Endothelial cell of umbilical vein (primary cell): Measurements from ENCODE around the gene TIAM1. TPM values are rescaled to one million over a fixed set of nuclear protein-coding genes. Genes with fewer than 3 reads are reported as not detected.

ENCODE experiments used
- BruUV-seq: library from RNA; stranded (reverse); fragments of 400-500 nt; replicated peaks from 2 replicates; lab custom pipeline; 2021; lab: Mats Ljungman, UMichigan
- CTCF ChIA-PET: fragments of 300-600, 350-600 bp; sonication (Branson Sonifier 250); formaldehyde crosslinking; loops from one replicate; lab custom pipeline; 2021; ENCODE audit warnings: antibody characterized with exemption, inconsistent platforms; lab: Charles Lee
- POLR2A ChIA-PET: fragments of 300-600, 350-600 bp; sonication (Branson Sonifier 250); formaldehyde crosslinking; loops from one replicate; lab custom pipeline; 2021; ENCODE audit warnings: antibody characterized with exemption, inconsistent platforms; lab: Charles Lee
- DNase-seq: peaks from one replicate; pipeline ENCODE4 v3.0.0-alpha.2; 2011; ENCODE audit warnings: low read depth, low spot score
- FAIRE-seq: peaks from 2 replicates; lab custom pipeline; 2011; peaks lifted over from hg19 to GRCh38; lab: Jason Lieb, UNC
- H2AFZ ChIP-seq: 2 replicates; pipeline ENCODE4 v1.6.0; 2012; ENCODE audit warnings: low read depth, low read length, control low read depth, inconsistent platforms
- H3K27ac ChIP-seq: 2 replicates; pipeline ENCODE4 v1.5.1; 2011; ENCODE audit warnings: low read depth, mild to moderate bottlenecking, control low read depth, low read length, moderate library complexity; ENCODE audit not compliant: insufficient read depth
- H3K27me3 ChIP-seq, 2 experiments: 2 replicates each; pipeline versions ENCODE4 v1.6.0 to v1.6.1; 2011; ENCODE audit warnings: low read length in 2 of 2, mixed read lengths in 1 of 2; ENCODE audit not compliant: control insufficient read depth in 2 of 2, insufficient read depth in 2 of 2
- H3K36me3 ChIP-seq, 2 experiments: 2 replicates in 1 of 2; 3 replicates in 1 of 2; pipeline ENCODE4 v1.5.1; 2011; ENCODE audit warnings: low read length in 2 of 2, mild to moderate bottlenecking in 1 of 2, moderate library complexity in 1 of 2; ENCODE audit not compliant: control insufficient read depth in 2 of 2, insufficient read depth in 2 of 2; ENCODE audit errors: extremely low read depth in 1 of 2
- H3K4me1 ChIP-seq: 3 replicates; pipeline ENCODE4 v1.5.1; 2011; ENCODE audit warnings: mild to moderate bottlenecking, low read length; ENCODE audit not compliant: control insufficient read depth, insufficient read depth; ENCODE audit errors: extremely low read depth
- H3K4me2 ChIP-seq: 2 replicates; pipeline ENCODE4 v1.6.1; 2011; ENCODE audit warnings: low read length, control low read depth, mixed read lengths; ENCODE audit not compliant: insufficient read depth
- H3K4me3 ChIP-seq, 3 experiments: fragments of 200-600 bp in 1 of 3; sonication (generic), shearing (Covaris generic) in 1 of 3; replicated peaks in 1 of 3; 2 replicates each; pipeline ENCODE4 v1.5.1; 2011 to 2016; ENCODE audit warnings: control low read depth in 3 of 3, low read length in 3 of 3, mild to moderate bottlenecking in 2 of 3, inconsistent platforms in 1 of 3, low read depth in 1 of 3, moderate library complexity in 1 of 3; ENCODE audit not compliant: insufficient read depth in 1 of 3
- H3K79me2 ChIP-seq: 2 replicates; pipeline ENCODE4 v1.6.0; 2012; ENCODE audit warnings: low read length, inconsistent platforms; ENCODE audit not compliant: control insufficient read depth, insufficient read depth
- H3K9ac ChIP-seq: replicated peaks from 2 replicates; pipeline ENCODE3; 2011; ENCODE audit warnings: low read length, control low read depth; ENCODE audit not compliant: insufficient read depth; ENCODE audit errors: extremely low read depth
- H3K9me1 ChIP-seq: replicated peaks from 3 replicates; pipeline ENCODE4 v1.6.0; 2011; ENCODE audit warnings: mild to moderate bottlenecking, low read length; ENCODE audit not compliant: control insufficient read depth, insufficient read depth; ENCODE audit errors: extremely low read depth
- H3K9me3 ChIP-seq: replicated peaks from 2 replicates; pipeline ENCODE4 v1.5.1; 2012; ENCODE audit warnings: low read length, inconsistent platforms; ENCODE audit not compliant: control insufficient read depth, insufficient read depth
- H4K20me1 ChIP-seq: replicated peaks from 2 replicates; pipeline ENCODE3; 2011; ENCODE audit warnings: mild to moderate bottlenecking, low read length; ENCODE audit not compliant: control insufficient read depth, insufficient read depth; ENCODE audit errors: extremely low read depth
- CTCF ChIP-seq, 2 donors: IDR thresholded peaks; 1 replicate in 1 of 2; 2 replicates in 1 of 2; pipeline ENCODE4 v1.5.1; 2011; ENCODE audit warnings: low read length in 2 of 2, mild to moderate bottlenecking in 2 of 2, moderate library complexity in 2 of 2, control low read depth in 1 of 2, inconsistent platforms in 1 of 2, low read depth in 1 of 2; ENCODE audit not compliant: insufficient read depth in 1 of 2; ENCODE audit errors: extremely low read depth in 1 of 2
- EZH2 ChIP-seq: IDR thresholded peaks from 2 replicates; pipeline ENCODE4 v1.6.1; 2012; ENCODE audit warnings: borderline replicate concordance, low read depth, mild to moderate bottlenecking, moderate library complexity, low read length, inconsistent platforms; ENCODE audit not compliant: severe bottlenecking
- FOS ChIP-seq: IDR thresholded peaks from 2 replicates; pipeline ENCODE4 v1.6.1; 2011; ENCODE audit warnings: mild to moderate bottlenecking, low read length, moderate library complexity, borderline replicate concordance; ENCODE audit not compliant: insufficient read depth
- GATA2 ChIP-seq: IDR thresholded peaks from 2 replicates; pipeline ENCODE4 v1.7.0; 2011; ENCODE audit warnings: low read depth, mild to moderate bottlenecking, moderate library complexity, mixed read lengths, low read length; ENCODE audit not compliant: insufficient read length, insufficient read depth
- JUN ChIP-seq: IDR thresholded peaks from 2 replicates; pipeline ENCODE4 v1.6.1; 2011; ENCODE audit warnings: borderline replicate concordance, low read depth; ENCODE audit not compliant: insufficient read length, insufficient read depth
- MAX ChIP-seq: IDR thresholded peaks from 2 replicates; pipeline ENCODE4 v1.6.1; 2011; ENCODE audit not compliant: insufficient read depth, insufficient read length
- MYC ChIP-seq: IDR thresholded peaks from one replicate; pipeline ENCODE4 v1.6.1; 2011; ENCODE audit warnings: mild to moderate bottlenecking, low read depth, low read length
- POLR2A ChIP-seq: IDR thresholded peaks from 2 replicates; pipeline ENCODE4 v1.6.1; 2012; ENCODE audit warnings: low read depth, mild to moderate bottlenecking, control low read depth, low read length
- POLR2AphosphoS5 ChIP-seq: IDR thresholded peaks from 2 replicates; pipeline ENCODE4 v1.6.1; 2012; ENCODE audit warnings: low read depth, mild to moderate bottlenecking, control low read depth, low read length, moderate library complexity; ENCODE audit not compliant: insufficient read depth
- dilution Hi-C: fragments of 300-500 bp; cut with MboI; formaldehyde crosslinking; loops from one replicate; pipeline ENCODE4 v1.15.0; 2019; ENCODE audit warnings: low sequenced_read_pairs; ENCODE audit not compliant: extremely low pct_ligation_motif_present
- intact Hi-C: fragments of 100-400 bp; cut with micrococcal nuclease; formaldehyde crosslinking; loops from one replicate; pipeline ENCODE4 v1.10.0; 2022
- polyA plus RNA-seq, 4 experiments: library from polyadenylated mRNA; depleted of rRNA in 3 of 4; stranded (reverse) in 3 of 4; unstranded in 1 of 4; fragments of >200 nt; gene quantifications; 2 replicates each; pipeline versions ENCODE4 v1.2.1 to v1.2.3, GENCODE V29; 2011 to 2012; ENCODE audit warnings: missing spikeins in 1 of 4
- total RNA-seq: library from RNA; stranded (reverse); gene quantifications from 2 replicates; pipeline ENCODE4 v1.2.3, GENCODE V29; 2021

Gene TIAM1
- total and polyA plus RNA-seq, 2 donors (not counting 3 experiments of a cell fraction or from before 2014, with no cell fraction given), result 0.21 to 0.86 TPM

GRCh38 chr21:31360717-31361116, 16.7 kb upstream of the TIAM1 start:
- no peaks in the 10 kb centered on the region for H3K9me3 ChIP-seq
- H3K4me3 ChIP-seq, result no peak overlapping the region
- DNase-seq (no peak), FAIRE-seq (no peak)
- no peak overlapping the region for H3K9ac ChIP-seq
- no peak for TF ChIP-seq JUN
- no peak for TF ChIP-seq GATA2
- no peak for TF ChIP-seq FOS
- TF ChIP-seq POLR2A, result no peak
- no peak for TF ChIP-seq MYC
- TF ChIP-seq EZH2, result no peak
- no peak for TF ChIP-seq POLR2AphosphoS5
- TF ChIP-seq MAX, result no peak
- no peak for TF ChIP-seq CTCF (IDR thresholded peaks at IDR 0.05; ENCODE audit: extremely low read depth in 1 of 2, insufficient read depth in 1 of 2, low read depth in 1 of 2, low read length in 2 of 2)
- H3K27ac ChIP-seq, result no peak overlapping the region
- H3K4me1 ChIP-seq, result no peaks in the 10 kb centered on the region
- H2AFZ ChIP-seq, result no peak overlapping the region
- ChIA-PET CTCF (no interaction called here), POLR2A (no interaction called here)
- H4K20me1 ChIP-seq, result no peaks in the 10 kb centered on the region
- H3K9me1 ChIP-seq, result no peaks in the 10 kb centered on the region
- no peaks in the 10 kb centered on the region for H3K27me3 ChIP-seq
- dilution Hi-C loops (no loop called here), intact Hi-C loops (no loop called here)
- H3K4me2 ChIP-seq, result no peak overlapping the region
- H3K36me3 ChIP-seq, result no peaks in the 10 kb centered on the region
- H3K79me2 ChIP-seq, result no peaks in the 10 kb centered on the region
- no TSS peak for BruUV-seq
